CD1c-positive myeloid dendritic cell (primary cell): ENCODE measurements around the gene EDC4.

Experiments used
- DNase-seq: peaks from one replicate; pipeline ENCODE4 v3.0.0-alpha.2; 2016; ENCODE audit errors: extremely low spot score

Gene EDC4

GRCh38 chr16:67930191-67930590, 57.3 kb downstream of the EDC4 start:
- DNase-seq: no peak

GRCh38 chr16:67930678-67931211, 57.9 kb downstream of the EDC4 start:
- DNase-seq: no peak
